Activated T-cell treated with anti-CD3 and anti-CD28 coated beads, Interleukin-2, amount 50 U/mL, for 4 hours (primary cell): Measurements from ENCODE around the gene NCAM1. TPM values are rescaled to one million over a fixed set of nuclear protein-coding genes. Genes with fewer than 3 reads are reported as not detected.
A peak's percentile ranks its signal among the peaks of the same experiment; 100 is the strongest.

Experiments used
- ATAC-seq, 2 donors: fragments of 200-7000 bp; cut with Tn5 transposase; one replicate each; pipeline ENCODE4 v1.10.0; 2021
- DNase-seq: peaks from one replicate; pipeline ENCODE4 v3.0.0-alpha.2; 2020
- H3K27me3 Mint-ChIP-seq: one replicate; pipeline ENCODE4 v1.8.0; 2021; ENCODE audit warnings: low read depth, mixed read lengths
- H3K36me3 Mint-ChIP-seq: one replicate; pipeline ENCODE4 v1.8.0; 2022; ENCODE audit warnings: mixed read lengths; ENCODE audit not compliant: insufficient read depth
- H3K4me1 Mint-ChIP-seq: one replicate; pipeline ENCODE4 v1.8.0; 2021; ENCODE audit warnings: low read depth, mixed read lengths
- H3K4me3 Mint-ChIP-seq: one replicate; pipeline ENCODE4 v1.8.0; 2021; ENCODE audit warnings: mild to moderate bottlenecking, moderate library complexity, mixed read lengths
- H3K9me3 Mint-ChIP-seq: one replicate; pipeline ENCODE4 v1.8.0; 2021; ENCODE audit warnings: mixed read lengths
- total RNA-seq, 3 donors: library from RNA; stranded (reverse); gene quantifications; one replicate each; pipeline ENCODE4 v1.2.1, GENCODE V29; 2021

Gene NCAM1
- total RNA-seq, 3 donors from 2014 or later: 0.34 to 0.73 (median 0.57) TPM

GRCh38 chr11:113201054-113201818 lies 240.0 kb downstream of the NCAM1 start:
- Mint-ChIP-seq H3K9me3 (no peaks in the 10 kb centered on the region), H3K4me1 (no peaks in the 10 kb centered on the region), H3K4me3 (no peak overlapping the region), H3K27me3 (peaks cover 3% of the 10 kb centered on the region), H3K36me3 (no peaks in the 10 kb centered on the region)
- DNase-seq: no peak
- no peak for ATAC-seq

- Mint-ChIP-seq H3K4me1 (no peaks in the 10 kb centered on the region), H3K9me3 (no peaks in the 10 kb centered on the region), H3K36me3 (no peaks in the 10 kb centered on the region), H3K4me3 (no peak overlapping the region), H3K27me3 (peaks cover 3% of the 10 kb centered on the region)
- no peak for DNase-seq
- no peak for ATAC-seq
Observed at GRCh38 chr11:113202431-113202830, 241.2 kb downstream of the NCAM1 start.

- ATAC-seq: no peak
Observed at GRCh38 chr11:113203141-113203753, 242.0 kb downstream of the NCAM1 start.

GRCh38 chr11:113204280-113204679 lies 243.1 kb downstream of the NCAM1 start:
- H3K4me1 Mint-ChIP-seq: no peaks in the 10 kb centered on the region
- no peak overlapping the region for H3K4me3 Mint-ChIP-seq
- no peaks in the 10 kb centered on the region for H3K36me3 Mint-ChIP-seq
- H3K9me3 Mint-ChIP-seq: no peaks in the 10 kb centered on the region
- H3K27me3 Mint-ChIP-seq: peaks cover 3% of the 10 kb centered on the region
- no peak for DNase-seq
- no peak for ATAC-seq

More at GRCh38 chr11:113203141-113203753, 242.0 kb downstream of the NCAM1 start:
- peaks cover 3% of the 10 kb centered on the region for H3K27me3 Mint-ChIP-seq
- DNase-seq: no peak
- H3K4me1 Mint-ChIP-seq: no peaks in the 10 kb centered on the region
- no peaks in the 10 kb centered on the region for H3K9me3 Mint-ChIP-seq
- H3K36me3 Mint-ChIP-seq: no peaks in the 10 kb centered on the region
- no peak overlapping the region for H3K4me3 Mint-ChIP-seq

GRCh38 chr11:113213549-113213948 lies 252.3 kb downstream of the NCAM1 start:
- Mint-ChIP-seq H3K36me3 (no peaks in the 10 kb centered on the region), H3K27me3 (no peaks in the 10 kb centered on the region), H3K4me1 (no peaks in the 10 kb centered on the region), H3K4me3 (no peak overlapping the region), H3K9me3 (no peaks in the 10 kb centered on the region)
- DNase-seq (no peak), ATAC-seq (no peak)

GRCh38 chr11:113222241-113222640 lies 261.0 kb downstream of the NCAM1 start:
- ATAC-seq: no peak
- DNase-seq: no peak
- H3K4me1 Mint-ChIP-seq: no peaks in the 10 kb centered on the region
- no peak overlapping the region for H3K4me3 Mint-ChIP-seq
- H3K27me3 Mint-ChIP-seq: peaks cover 10% of the 10 kb centered on the region
- no peaks in the 10 kb centered on the region for H3K36me3 Mint-ChIP-seq
- H3K9me3 Mint-ChIP-seq: no peaks in the 10 kb centered on the region

- no peak overlapping the region for H3K4me3 Mint-ChIP-seq
Observed at GRCh38 chr11:113234888-113235287, 273.7 kb downstream of the NCAM1 start.

GRCh38 chr11:113237261-113237660 lies 276.0 kb downstream of the NCAM1 start:
- no peak overlapping the region for H3K4me3 Mint-ChIP-seq
- no peaks in the 10 kb centered on the region for H3K9me3 Mint-ChIP-seq
- no peaks in the 10 kb centered on the region for H3K4me1 Mint-ChIP-seq
- DNase-seq (no peak), ATAC-seq (no peak)
- peaks cover 14% of the 10 kb centered on the region for H3K27me3 Mint-ChIP-seq
- H3K36me3 Mint-ChIP-seq: no peaks in the 10 kb centered on the region

More at GRCh38 chr11:113234888-113235287, 273.7 kb downstream of the NCAM1 start:
- H3K4me1 Mint-ChIP-seq: no peaks in the 10 kb centered on the region
- H3K27me3 Mint-ChIP-seq: peaks cover 12% of the 10 kb centered on the region
- ATAC-seq (no peak), DNase-seq (no peak)
- H3K9me3 Mint-ChIP-seq: no peaks in the 10 kb centered on the region
- no peaks in the 10 kb centered on the region for H3K36me3 Mint-ChIP-seq

GRCh38 chr11:113238721-113239120 lies 277.5 kb downstream of the NCAM1 start:
- no peak for DNase-seq
- Mint-ChIP-seq H3K4me1 (peaks cover 11% of the 10 kb centered on the region), H3K9me3 (no peaks in the 10 kb centered on the region), H3K4me3 (no peak overlapping the region), H3K27me3 (peaks cover 13% of the 10 kb centered on the region), H3K36me3 (no peaks in the 10 kb centered on the region)
- no peak for ATAC-seq

- no peak for ATAC-seq
- H3K36me3 Mint-ChIP-seq: no peaks in the 10 kb centered on the region
- DNase-seq: no peak
- peaks cover 11% of the 10 kb centered on the region for H3K4me1 Mint-ChIP-seq
- no peak overlapping the region for H3K4me3 Mint-ChIP-seq
- H3K9me3 Mint-ChIP-seq: no peaks in the 10 kb centered on the region
- H3K27me3 Mint-ChIP-seq: peaks cover 11% of the 10 kb centered on the region
Observed at GRCh38 chr11:113240389-113240788, 279.2 kb downstream of the NCAM1 start.

- H3K4me1 Mint-ChIP-seq: peaks cover 11% of the 10 kb centered on the region
- H3K9me3 Mint-ChIP-seq: no peaks in the 10 kb centered on the region
- H3K4me3 Mint-ChIP-seq: no peak overlapping the region
- H3K36me3 Mint-ChIP-seq: no peaks in the 10 kb centered on the region
- DNase-seq: no peak
- no peak for ATAC-seq
- peaks cover 16% of the 10 kb centered on the region for H3K27me3 Mint-ChIP-seq
Observed at GRCh38 chr11:113240790-113241635, 279.8 kb downstream of the NCAM1 start.

GRCh38 chr11:113241636-113242054 lies 280.4 kb downstream of the NCAM1 start:
- ATAC-seq: no peak
- DNase-seq: no peak
- Mint-ChIP-seq H3K27me3 (peaks cover 18% of the 10 kb centered on the region), H3K9me3 (no peaks in the 10 kb centered on the region), H3K36me3 (no peaks in the 10 kb centered on the region), H3K4me3 (no peak overlapping the region), H3K4me1 (peaks cover 11% of the 10 kb centered on the region)

GRCh38 chr11:113242060-113242459 lies 280.8 kb downstream of the NCAM1 start:
- ATAC-seq (no peak), DNase-seq (no peak)
- Mint-ChIP-seq H3K27me3 (peaks cover 19% of the 10 kb centered on the region), H3K36me3 (no peaks in the 10 kb centered on the region), H3K9me3 (no peaks in the 10 kb centered on the region), H3K4me3 (no peak overlapping the region), H3K4me1 (peaks cover 11% of the 10 kb centered on the region)

- H3K36me3 Mint-ChIP-seq: no peaks in the 10 kb centered on the region
- H3K4me3 Mint-ChIP-seq: peak overlapping the region; percentile 63
- H3K27me3 Mint-ChIP-seq: peaks cover 24% of the 10 kb centered on the region
- no peaks in the 10 kb centered on the region for H3K9me3 Mint-ChIP-seq
- DNase-seq (no peak), ATAC-seq (peak in 1 of 2 donors; percentile 63)
- H3K4me1 Mint-ChIP-seq: peaks cover 11% of the 10 kb centered on the region
Observed at GRCh38 chr11:113242767-113243397, 281.7 kb downstream of the NCAM1 start.
